ENCODE measurements around the gene KISS1R.
"Not testable (repeated sequence)": the region's sequence is repeated elsewhere in the genome, so short reads cannot be mapped to it uniquely, and the experiment has no call there.

The KISS1R gene

GRCh38 chr19:882871-883497 is 34.1 kb upstream of the KISS1R start:
- no peak for FAIRE-seq

GRCh38 chr19:883661-884211 is 33.4 kb upstream of the KISS1R start:
- FAIRE-seq, result no peak

GRCh38 chr19:884420-885211 is 32.5 kb upstream of the KISS1R start:
- FAIRE-seq, result no peak

GRCh38 chr19:885536-886224 is 31.5 kb upstream of the KISS1R start:
- FAIRE-seq, result no peak

- FAIRE-seq, result peak; percentile 24
These were observed 30.1 kb upstream of the KISS1R start for GRCh38 chr19:887072-887471.

GRCh38 chr19:887599-887998 is 29.5 kb upstream of the KISS1R start:
- no peak for FAIRE-seq

GRCh38 chr19:888581-889385 is 28.4 kb upstream of the KISS1R start:
- no peak for FAIRE-seq

GRCh38 chr19:889662-890295 is 27.4 kb upstream of the KISS1R start:
- FAIRE-seq, result no peak

- FAIRE-seq, result no peak
These were observed 26.3 kb upstream of the KISS1R start for GRCh38 chr19:890831-891230.

- not testable (repeated sequence) for FAIRE-seq
These were observed 25.5 kb upstream of the KISS1R start for GRCh38 chr19:891421-892200.

GRCh38 chr19:892243-892893 is 24.8 kb upstream of the KISS1R start:
- no peak for FAIRE-seq

GRCh38 chr19:892894-893689 is 24.0 kb upstream of the KISS1R start, which contains the start of the genes MED16 and RNU6-9:
Gene MED16 (minus strand): TSS chr19:893187. CDS start chr19:891131, 2,056 bp downstream.
Gene RNU6-9 (plus strand): TSS chr19:893484.
- FAIRE-seq, result peak; percentile 80

GRCh38 chr19:896434-896833 is 20.7 kb upstream of the KISS1R start:
- FAIRE-seq, result no peak

GRCh38 chr19:896999-897398 is 20.1 kb upstream of the KISS1R start:
- FAIRE-seq, result no peak

GRCh38 chr19:897442-898039 is 19.6 kb upstream of the KISS1R start:
- FAIRE-seq, result no peak

- no peak for FAIRE-seq
These were observed 18.5 kb upstream of the KISS1R start for GRCh38 chr19:898663-899062.

GRCh38 chr19:899336-900042 is 17.6 kb upstream of the KISS1R start:
- no peak for FAIRE-seq

GRCh38 chr19:900043-900301 is 17.2 kb upstream of the KISS1R start:
- no peak for FAIRE-seq
